GM18868 (cell line): ENCODE measurements around the gene FSHB.
"Not testable (repeated sequence)": the region's sequence is repeated elsewhere in the genome, so short reads cannot be mapped to it uniquely, and the experiment has no call there.

Experiments used
- ATAC-seq: cut with Tn5 transposase; IDR thresholded peaks from one replicate; pipeline ENCODE4 v1.9.1; 2021; ENCODE audit warnings: mild to moderate bottlenecking, moderate library complexity; ENCODE audit not compliant: unreplicated experiment

The FSHB gene

DNA sequence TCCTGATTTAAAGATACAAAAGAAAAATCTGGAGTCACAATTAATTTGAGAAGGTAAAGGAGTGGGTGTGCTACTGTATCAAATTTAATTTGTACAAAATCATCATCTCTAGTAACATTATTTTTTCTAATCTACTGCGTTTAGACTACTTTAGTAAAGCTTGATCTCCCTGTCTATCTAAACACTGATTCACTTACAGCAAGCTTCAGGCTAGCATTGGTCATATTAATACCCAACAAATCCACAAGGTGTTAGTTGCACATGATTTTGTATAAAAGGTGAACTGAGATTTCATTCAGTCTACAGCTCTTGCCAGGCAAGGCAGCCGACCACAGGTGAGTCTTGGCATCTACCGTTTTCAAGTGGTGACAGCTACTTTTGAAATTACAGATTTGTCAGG, at the start of gene FSHB:
Gene FSHB (plus strand): TSS at position 301 of the 400 bp plus-strand sequence. CDS start 889 bp downstream, outside the sequence.
- no peak for ATAC-seq

DNA sequence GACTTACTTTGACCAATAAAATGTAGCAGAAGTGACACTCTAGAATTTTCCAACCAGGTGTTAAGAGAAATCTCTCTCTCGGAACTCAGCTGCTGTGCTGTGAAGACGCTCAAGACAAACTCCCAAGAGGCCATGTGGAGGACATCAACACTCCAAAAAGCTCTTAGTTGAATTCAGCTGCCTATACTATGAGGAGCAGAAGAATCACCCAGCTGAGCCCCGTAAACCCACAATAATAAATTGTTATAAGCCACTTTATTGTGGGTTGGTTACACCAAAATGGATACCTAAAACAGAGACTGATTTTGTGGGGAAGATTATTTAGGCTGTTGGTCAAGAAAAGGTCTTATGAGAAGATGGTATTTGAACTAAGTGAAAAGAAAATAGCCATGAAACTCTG, 44.1 kb upstream of the FSHB start:
- no peak for ATAC-seq

DNA sequence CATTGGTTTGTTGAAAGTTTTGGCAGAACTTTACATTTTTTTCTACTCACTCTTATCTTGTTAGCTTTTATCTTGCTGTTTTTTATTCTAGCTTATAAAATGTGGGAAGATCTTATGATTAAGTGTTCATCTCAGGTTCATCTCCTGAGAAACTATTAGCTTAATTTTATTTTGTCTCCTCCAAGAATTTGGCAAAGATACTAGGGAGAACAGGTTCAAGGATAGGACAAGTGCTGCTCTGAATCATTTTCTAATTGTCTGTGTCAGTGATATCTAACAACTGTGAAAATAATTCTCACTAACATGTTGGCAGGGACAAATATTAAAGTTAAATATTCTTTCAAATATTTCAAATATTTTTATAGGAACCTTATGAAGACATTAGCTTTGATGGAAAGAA, 38.2 kb upstream of the FSHB start:
- no peak for ATAC-seq

DNA sequence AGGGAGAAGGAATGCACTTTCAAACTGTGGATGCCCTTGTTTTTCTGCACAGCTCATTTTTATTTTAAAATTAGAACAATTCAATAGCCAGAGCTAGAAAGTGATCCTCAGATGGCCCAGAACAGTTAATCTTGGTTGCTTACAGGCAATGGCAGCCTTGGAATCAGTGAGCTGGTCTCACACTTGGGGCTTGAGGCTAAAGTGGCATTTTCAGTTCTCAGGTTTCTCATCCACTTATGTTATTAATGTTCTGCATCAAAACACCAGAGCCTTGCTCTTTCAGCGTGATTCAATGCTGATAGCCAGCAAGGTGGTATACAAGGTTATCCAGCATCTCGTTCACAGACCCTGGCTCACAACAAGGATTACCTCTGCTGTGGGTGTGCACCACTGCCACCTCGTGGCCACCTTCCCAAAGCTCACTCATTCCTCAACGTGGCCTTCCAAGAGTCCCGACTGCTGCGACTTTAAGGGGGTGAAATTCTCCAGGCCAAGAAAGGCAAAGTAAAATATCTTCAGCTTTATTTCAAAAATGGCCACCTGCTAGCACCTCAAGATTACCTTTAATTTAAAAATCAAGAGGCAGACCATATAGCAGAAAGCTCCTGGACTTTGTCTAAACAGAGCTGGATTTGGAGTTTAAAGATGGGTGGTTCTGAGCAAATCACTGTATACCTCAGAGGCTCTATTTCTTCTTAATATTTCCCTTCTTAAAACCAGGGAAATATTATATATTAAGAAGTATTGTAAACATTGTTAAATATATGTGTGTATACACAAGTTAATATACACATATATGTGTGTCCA, 34.2 kb upstream of the FSHB start:
- ATAC-seq: peak; percentile 97

DNA sequence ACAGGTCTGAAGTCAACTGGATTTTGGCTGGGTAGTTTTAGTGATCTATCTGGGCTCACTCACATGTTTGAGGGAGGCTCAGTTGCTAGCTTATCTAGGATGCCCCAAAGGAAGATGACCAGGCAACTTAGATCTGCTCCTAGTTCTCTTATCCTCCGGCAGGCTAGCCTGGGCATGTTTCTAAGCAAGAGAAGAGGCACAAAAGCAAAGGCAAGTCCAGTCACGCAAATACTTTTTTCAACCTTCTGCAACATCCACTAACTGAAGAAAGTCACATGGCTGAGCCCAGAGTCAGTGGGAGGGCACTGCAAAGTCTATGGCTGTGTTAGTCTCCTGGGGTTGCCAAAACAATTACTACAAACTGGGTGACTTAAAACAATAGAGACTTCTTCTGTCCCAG, 32.9 kb upstream of the FSHB start:
- no peak for ATAC-seq

DNA sequence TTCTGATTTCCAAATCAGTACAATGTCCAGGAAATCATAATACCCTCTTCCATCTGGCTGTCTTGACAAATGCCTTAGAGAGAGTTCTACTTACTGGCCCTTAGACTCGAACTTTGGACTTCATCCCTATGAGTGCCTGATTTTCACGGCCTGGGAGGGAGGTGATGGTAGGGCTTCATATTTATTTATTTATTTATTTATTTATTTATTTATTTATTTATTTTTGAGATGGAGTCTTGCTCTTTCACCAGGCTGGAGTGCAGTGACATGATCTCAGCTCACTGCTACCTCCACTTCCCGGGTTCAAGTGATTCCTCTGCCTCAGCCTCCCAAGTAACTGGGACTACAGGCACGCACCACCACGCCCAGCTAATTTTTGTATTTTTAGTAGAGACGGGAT, 27.8 kb upstream of the FSHB start:
- ATAC-seq: not testable (repeated sequence)

DNA sequence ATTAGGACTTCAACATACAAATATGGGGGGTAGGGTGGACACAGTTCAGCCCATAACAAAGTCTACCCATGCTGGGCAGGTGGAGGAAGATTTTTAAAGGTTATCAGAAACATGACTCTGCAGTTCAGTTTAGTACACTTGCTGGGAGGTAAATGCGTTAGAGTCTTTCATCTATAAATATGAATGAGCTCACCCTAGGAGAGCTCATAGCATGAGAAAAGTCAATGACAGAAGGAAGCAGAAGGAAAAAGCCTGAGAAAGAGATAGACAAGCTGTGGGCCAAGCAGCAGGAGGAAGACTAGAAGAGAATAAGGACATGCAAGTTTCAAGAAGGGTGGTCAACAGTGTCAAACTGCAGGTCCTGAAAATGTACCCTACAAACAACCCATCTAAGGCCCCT, 27.0 kb upstream of the FSHB start:
- no peak for ATAC-seq

DNA sequence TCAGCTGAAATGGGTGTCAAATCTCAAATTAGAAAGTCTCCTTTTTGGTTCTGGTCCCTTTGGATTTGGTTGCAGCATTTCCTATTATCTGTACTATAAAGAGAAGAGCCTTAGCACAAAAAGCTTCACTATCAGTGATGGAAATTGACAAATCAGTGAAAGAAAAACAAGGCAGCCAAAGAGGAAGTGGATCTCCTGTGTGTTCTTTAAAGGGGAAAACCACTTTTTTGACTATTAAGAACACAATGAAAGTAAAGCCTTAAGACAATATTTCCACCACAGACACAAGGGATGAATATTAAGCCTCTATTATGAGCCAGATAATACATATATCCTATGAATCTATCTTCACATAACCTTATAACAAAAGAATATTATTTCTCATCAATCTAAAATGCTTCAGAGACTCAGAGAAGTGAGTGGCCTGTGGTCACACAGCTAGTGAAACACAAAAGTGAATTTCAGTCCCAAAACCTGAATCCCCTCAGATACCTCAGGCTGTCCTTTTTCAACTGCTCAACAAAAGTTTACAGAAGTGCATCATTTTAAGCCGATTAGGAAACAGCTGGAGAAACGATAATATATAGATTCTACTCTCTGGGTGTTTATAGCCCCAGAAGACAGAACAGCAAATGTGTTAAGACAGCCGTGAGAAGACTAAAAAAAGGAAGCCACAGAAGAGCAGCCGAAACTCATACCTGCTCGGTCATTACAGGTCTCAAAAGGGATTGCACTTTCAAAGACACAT, 24.4 kb upstream of the FSHB start:
- ATAC-seq: peak; percentile 83

DNA sequence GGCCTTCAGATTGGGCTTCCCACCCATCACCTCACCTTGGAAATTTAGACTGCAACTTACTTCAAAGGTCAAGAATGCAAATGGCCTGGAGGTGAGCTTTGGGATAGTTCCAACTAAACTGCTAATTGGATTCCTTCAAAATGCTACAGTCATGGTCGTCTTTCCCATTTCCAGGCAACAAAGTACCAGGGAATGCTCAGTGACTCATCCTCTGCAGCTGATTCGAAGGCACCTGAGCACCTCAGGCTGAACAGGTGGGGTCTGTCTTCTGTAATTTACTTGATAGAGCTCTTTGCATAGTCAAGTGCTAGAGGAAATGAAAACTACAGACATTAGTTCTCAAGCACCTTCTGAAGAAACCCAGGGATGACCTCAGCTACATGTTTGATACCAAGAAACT, 20.5 kb upstream of the FSHB start:
- no peak for ATAC-seq

DNA sequence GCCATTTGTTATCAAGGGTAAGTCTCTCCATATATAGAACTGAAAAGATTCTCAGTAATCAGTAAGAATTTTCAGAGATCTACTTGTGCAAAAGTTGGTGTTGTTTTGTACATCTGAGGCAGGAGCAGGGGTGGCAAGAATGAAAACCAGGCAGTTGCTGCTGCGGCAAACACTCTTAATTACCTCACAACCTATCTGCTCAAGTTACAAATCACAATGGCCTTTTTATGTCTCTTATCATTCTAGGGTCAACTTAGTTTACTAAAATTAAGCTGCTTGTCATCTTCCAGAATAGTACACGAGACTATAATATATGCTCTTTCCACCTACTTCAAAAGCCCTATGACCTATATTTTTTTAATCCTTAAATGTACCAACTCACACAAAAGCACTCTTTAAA, 14.3 kb upstream of the FSHB start:
- ATAC-seq: no peak

DNA sequence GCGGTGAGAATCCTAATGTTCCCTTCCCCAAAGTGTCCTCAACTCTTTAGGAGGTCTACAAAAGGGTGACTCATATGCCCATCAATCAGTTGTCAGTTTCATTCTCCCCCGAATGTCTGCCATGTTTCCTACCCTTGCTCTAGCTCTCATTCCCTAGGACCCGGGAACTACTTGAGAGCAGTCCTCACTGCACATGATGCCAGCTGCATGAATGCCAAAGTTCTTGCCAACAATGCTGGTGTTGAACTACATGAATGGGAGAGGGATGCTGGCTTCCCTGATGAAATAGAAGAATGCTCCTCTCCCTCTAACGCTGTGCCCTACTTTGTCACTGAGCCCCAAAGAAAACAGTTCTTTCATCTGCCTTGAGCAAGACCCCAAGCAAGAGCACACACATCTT, 12.5 kb upstream of the FSHB start:
- ATAC-seq: no peak

DNA sequence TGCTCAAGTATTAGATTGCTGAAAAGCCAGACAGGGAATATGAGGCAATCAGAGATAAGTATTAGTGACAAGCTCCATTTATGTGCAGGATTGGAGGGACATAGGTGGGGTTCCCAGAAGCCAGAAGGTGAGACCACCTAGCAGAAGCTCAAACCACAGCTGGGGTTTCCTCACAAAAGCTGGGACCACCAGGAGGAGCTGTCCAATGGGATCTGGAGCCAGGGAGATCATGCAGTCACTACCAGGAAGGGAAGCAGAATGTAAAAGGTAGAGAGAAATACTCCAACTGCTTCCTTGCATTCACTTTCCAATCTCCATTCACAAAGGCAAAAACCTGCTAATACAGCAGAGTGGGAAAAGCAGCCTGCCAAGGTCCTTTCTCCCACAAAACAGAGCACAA, 5.2 kb upstream of the FSHB start:
- ATAC-seq: no peak

DNA sequence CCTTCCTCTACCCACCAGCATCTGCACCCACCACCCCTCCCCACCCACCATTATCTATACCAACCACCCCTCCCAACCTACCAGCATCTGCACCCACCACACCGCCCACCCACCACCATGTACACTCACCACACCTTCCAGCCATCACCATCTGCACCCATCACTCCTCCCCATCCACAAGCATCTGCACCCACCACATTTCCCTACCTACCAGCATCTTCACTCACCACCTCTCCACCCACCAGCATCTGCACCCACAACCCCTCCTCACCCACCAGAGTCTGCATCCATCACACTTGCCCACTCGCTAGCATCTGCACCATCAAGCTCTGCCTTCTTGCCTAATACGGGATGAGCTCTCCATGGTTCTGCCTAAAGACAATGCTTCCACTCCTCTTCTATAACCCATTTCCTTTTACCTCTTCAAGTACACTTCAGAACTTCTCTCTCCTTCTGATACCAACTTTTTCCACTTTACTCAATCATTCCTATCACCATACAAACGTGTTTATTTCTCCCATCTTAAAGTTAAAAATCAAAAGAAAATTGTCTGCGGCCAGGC, 2.4 kb upstream of the FSHB start:
- ATAC-seq: no peak

DNA sequence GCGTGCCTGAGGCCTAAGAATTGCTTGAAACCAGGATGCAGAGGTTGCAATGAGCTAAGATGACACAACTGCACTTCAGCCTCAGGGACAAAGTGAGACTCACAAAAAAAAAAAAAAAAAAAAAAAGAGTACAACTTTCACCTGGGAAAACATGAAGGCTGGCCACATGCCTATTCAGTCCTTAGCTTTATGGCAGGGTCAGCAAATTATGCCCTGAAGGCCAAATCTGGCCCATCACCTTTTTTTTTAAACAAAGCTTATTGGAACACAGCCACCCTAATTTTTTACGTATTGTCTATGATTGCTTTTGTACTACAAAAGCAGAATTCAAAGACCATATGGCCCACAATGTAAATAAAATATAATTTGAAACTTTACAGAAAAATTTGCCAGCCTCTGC, 8.2 kb downstream of the FSHB start:
- ATAC-seq: no peak

DNA sequence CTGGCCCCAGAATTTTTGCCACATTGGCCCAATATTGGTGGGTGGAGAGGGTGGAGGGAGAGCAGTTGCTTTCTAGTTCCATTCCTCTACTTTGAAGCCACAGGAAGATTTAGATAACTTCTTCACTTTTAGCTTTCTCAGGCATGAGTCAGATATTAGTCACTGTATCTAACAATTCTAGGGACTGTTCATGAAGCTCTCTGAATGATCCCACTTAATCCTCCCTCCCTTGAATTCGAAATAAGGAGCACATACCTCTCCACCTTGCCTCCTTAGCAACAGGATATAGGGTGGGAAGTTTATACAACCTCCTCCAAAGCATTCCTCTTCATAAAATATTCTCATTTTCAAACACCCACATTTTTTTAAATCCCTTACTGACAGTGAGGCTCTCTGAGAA, 13.5 kb downstream of the FSHB start:
- ATAC-seq: no peak

DNA sequence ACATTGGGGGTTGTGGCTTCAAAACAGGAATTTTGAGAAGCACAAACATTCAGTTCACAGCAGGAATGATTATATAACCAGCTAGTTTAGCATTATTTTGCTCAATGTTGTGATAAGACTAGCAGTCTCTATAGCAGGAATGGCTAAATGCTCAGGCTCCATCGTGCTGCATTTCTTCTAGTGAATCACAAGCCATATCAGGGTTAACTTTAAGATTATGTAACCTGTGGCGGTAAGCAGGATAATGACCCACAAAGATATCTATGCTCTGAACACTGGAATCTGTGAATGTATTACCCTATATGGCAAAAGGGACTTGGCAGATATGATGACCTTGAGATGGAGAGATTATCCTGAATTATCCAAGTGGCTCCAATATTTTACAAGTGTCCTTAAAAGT, 14.8 kb downstream of the FSHB start:
- ATAC-seq: no peak

DNA sequence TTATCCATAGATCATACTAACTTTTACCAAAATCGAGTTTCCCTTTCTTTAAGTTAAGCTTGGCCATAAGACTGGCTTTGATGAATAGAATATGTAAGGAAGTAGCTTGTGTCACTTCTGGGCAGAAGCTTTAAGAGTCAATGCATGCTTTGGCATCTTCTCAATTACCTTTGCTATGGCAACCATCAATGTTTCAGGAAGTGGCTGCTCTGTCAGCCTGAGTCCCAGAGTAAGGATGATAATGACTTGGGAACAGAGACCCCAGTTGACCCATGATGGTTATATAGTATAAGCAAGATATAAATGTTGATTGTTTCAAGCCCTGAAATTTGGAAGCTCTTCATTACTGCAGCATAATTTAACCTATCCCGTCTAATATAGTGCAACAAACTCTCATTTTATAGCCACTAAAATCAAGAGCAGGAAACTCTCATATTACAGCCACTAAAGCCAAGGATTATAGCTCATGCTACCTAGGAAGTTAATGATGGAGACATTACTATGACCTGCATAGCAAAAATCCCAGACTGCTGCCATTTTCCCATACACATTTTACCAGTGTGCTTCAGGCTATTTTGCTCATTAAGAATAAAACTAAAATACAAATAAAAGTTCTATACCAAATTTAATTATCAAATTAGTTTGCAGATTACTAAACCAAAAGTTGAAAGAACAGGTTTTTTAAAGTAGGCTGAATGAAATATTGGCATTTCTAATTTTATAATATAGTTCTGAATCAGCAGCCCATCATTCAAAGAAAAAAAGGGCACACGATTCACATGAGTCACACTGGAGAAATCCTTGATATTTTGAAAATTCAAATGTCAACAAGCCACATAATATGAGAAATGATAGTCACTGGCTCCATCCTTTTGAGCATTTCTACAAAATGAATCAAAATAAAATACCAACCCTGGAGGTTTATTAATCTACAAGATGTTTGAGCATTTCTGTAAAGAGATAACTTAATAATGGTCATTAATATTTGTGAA, 23.8 kb downstream of the FSHB start:
- ATAC-seq: peak; percentile 37

DNA sequence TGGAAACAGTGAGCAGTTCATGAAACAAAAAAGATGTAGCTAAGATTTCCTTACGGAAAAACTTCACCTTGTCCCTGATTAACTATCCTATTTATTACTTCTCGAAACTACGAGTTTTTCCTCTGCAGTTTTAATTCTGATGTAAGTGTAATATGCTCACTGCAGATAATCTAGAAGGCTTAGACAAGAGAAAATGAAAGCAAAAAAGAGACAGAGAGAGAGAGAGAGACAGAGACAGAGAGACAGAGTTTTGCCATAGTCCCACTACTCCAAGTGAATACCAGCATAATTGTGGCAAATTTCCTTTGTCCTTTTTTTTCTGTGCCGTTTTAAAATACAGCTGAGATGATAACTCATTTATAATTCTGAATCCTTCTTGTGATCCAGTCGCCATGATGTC, 24.8 kb downstream of the FSHB start:
- ATAC-seq: no peak

DNA sequence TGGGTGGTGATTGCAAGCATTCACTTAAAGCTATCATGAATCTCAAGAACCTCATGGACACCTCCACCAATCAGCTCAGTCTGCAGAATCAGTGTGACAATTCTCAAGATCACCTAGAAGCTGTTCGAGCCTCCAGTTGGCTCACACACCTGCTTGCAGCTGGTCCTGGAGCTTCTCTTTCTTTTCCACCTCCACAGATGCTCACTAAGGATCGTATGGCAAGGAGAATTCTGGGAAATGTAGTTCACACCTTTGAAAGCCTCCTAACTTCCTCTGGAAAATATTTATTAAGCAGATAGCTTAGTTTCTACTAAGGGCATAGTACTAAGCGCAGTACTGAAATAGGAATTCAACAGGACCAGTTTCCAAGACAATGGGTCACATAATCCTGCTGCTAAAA, 26.2 kb downstream of the FSHB start:
- ATAC-seq: no peak

DNA sequence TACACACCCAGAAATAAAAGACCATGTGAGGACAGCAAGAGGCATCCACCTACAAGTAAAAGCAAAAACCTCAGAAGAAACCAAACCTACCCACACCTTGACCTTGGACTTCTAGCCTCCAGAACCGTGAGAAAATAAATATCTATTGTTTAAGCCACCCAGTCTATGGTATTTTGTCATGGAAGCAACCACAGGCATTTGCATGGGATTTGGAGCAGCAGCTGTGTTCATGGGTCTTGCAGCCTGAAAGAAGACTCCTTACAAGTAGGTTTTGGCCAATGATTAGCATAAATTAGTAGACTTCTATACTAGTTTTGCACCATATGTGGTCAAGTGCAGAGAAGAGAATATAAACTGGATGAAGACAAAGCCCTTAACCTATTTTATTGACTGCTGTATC, 27.9 kb downstream of the FSHB start:
- ATAC-seq: no peak

DNA sequence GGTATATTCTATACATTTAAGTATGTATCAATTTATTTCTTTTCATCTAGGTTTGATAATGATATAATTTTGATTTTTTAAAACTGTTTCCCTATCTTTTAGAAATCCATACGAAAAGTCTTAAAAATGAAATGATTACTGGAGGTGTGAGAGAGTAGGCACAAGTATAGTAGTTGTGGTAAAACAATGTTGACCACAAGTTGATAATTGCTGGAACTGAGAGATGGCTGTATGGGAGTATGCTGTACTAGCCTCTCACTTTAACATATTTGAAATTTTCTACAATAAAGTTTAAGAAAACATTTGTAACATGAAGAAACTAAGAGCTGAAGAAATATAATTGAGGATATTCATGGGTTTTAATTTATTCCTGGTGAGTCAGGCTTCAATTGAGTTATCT, 30.0 kb downstream of the FSHB start:
- ATAC-seq: no peak
